ENCODE results near the gene LMOD2.

DNA sequence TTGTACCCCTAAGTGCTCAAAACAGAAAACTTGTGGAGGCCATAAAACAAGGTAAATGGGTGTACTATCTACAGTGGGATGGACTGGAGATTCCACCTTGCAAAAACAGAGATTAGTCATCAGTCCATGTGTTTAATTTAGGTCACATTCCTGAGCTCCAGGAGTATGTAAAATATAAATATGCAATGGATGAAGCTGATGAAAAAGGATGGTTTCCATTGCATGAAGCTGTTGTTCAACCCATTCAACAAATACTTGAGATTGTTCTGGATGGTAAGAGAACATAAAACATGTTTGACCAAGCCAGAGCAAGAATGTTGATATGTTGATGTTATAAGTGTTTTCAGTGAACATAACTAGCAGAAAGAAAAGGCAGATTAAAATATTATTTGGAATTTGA is 39.4 kb upstream of the LMOD2 start:
- no peak for TF ChIP-seq ZNF473 (tag by site-specific recombination; IDR thresholded peaks at IDR 0.05)
- TF ChIP-seq SP2 (tag by site-specific recombination; IDR thresholded peaks at IDR 0.05) = no peak
- no peak for TF ChIP-seq SETDB1 (IDR thresholded peaks at IDR 0.05; ENCODE audit: insufficient read length, low read length)
- TF ChIP-seq CTCF (tag by site-specific recombination; IDR thresholded peaks at IDR 0.05) = no peak
- no peak for TF ChIP-seq ZNF140 (tag by site-specific recombination; IDR thresholded peaks at IDR 0.05)
- no peak for TF ChIP-seq MYNN (tag by site-specific recombination; IDR thresholded peaks at IDR 0.05; ENCODE audit: borderline replicate concordance)

Measured in HEK293 (cell line).